Tibial nerve (tissue), 4 donors: ENCODE measurements around the gene CFAP57.

Experiments used
- CTCF ChIP-seq, 5 experiments: fragments of 200-600 bp in 3 of 5; fragments of 450-650 bp in 2 of 5; sonication (generic) in 3 of 5; IDR thresholded peaks; one replicate each; pipeline ENCODE4 v1.5.1; 2016 to 2019; ENCODE audit warnings: antibody characterized with exemption in 5 of 5, mild to moderate bottlenecking in 3 of 5, moderate library complexity in 2 of 5
- EP300 ChIP-seq, 2 donors: sonication (generic); formaldehyde crosslinking; IDR thresholded peaks; one replicate each; pipeline ENCODE4 v1.6.1; 2017; ENCODE audit warnings: antibody characterized with exemption in 2 of 2, mild to moderate bottlenecking in 1 of 2
- POLR2A ChIP-seq, 2 donors: fragments of 450-650 bp; IDR thresholded peaks; one replicate each; pipeline ENCODE4 v1.6.1; 2017; ENCODE audit warnings: antibody characterized with exemption in 2 of 2, mild to moderate bottlenecking in 2 of 2, moderate library complexity in 2 of 2

DNA sequence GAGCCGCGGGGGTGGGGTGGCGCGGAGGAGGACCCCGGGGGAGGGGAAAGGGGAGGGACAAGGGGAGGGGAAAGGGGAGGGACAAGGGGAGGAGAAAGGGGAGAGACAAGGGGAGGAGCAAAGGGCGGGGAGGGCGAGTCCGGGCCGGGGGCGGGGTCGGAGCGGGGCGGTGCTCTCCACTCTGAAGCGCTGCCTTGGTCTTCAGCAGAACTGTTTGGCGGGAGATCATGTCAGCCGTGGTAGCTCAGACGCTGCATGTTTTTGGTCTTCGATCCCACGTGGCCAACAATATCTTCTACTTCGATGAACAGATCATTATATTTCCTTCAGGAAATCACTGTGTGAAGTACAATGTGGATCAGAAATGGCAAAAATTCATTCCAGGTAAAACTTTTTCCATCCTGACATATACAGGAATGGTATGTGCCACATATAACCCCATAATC lies 420 bp downstream of the CFAP57 start:
- no peak for TF ChIP-seq CTCF (IDR thresholded peaks at IDR 0.05)
- peak in 1 of 2 donors; percentile 28 for TF ChIP-seq POLR2A (IDR thresholded peaks at IDR 0.05)
- no peak for TF ChIP-seq EP300 (IDR thresholded peaks at IDR 0.05)
